Measurements from ENCODE around the gene MAPKAP1.
A peak's percentile ranks its signal among the peaks of the same experiment; 100 is the strongest.

MAPKAP1 gene

GRCh38 chr9:125513303-125513667 is 193.7 kb downstream of the MAPKAP1 start:
- Histone ChIP-seq H3K4me1 (ENCODE audit: control insufficient read depth, low read depth, low read length) (peaks cover 35% of the 10 kb centered on the region), H3K4me3 (ENCODE audit: low read length) (no peak overlapping the region), H3K27ac (ENCODE audit: low read length) (no peak overlapping the region), H3K27me3 (ENCODE audit: control insufficient read depth, insufficient read depth, low read length) (no peaks in the 10 kb centered on the region), H3K36me3 (ENCODE audit: control insufficient read depth, low read depth, low read length) (no peaks in the 10 kb centered on the region), H3K9ac (ENCODE audit: low read length) (no peak overlapping the region), H3K9me3 (ENCODE audit: control insufficient read depth, low read depth, low read length) (no peaks in the 10 kb centered on the region)

- H3K9ac ChIP-seq (ENCODE audit: low read length) = no peak overlapping the region
- H3K9me3 ChIP-seq (ENCODE audit: control insufficient read depth, low read depth, low read length) = no peaks in the 10 kb centered on the region
- no peak overlapping the region for H3K27ac ChIP-seq (ENCODE audit: low read length)
- H3K27me3 ChIP-seq (ENCODE audit: control insufficient read depth, insufficient read depth, low read length) = no peaks in the 10 kb centered on the region
- H3K4me3 ChIP-seq (ENCODE audit: low read length) = no peak overlapping the region
- H3K36me3 ChIP-seq (ENCODE audit: control insufficient read depth, low read depth, low read length) = no peaks in the 10 kb centered on the region
- peaks cover 26% of the 10 kb centered on the region for H3K4me1 ChIP-seq (ENCODE audit: control insufficient read depth, low read depth, low read length)
These were observed 195.0 kb downstream of the MAPKAP1 start for GRCh38 chr9:125511789-125512660.

- H3K4me3 ChIP-seq (ENCODE audit: low read length) = no peak overlapping the region
- H3K36me3 ChIP-seq (ENCODE audit: control insufficient read depth, low read depth, low read length) = no peaks in the 10 kb centered on the region
- no peak overlapping the region for H3K27ac ChIP-seq (ENCODE audit: low read length)
- no peaks in the 10 kb centered on the region for H3K27me3 ChIP-seq (ENCODE audit: control insufficient read depth, insufficient read depth, low read length)
- no peaks in the 10 kb centered on the region for H3K9me3 ChIP-seq (ENCODE audit: control insufficient read depth, low read depth, low read length)
- peaks cover 22% of the 10 kb centered on the region for H3K4me1 ChIP-seq (ENCODE audit: control insufficient read depth, low read depth, low read length)
- H3K9ac ChIP-seq (ENCODE audit: low read length) = no peak overlapping the region
These were observed 196.0 kb downstream of the MAPKAP1 start for GRCh38 chr9:125510980-125511379.

- Histone ChIP-seq H3K9ac (ENCODE audit: low read length) (no peak overlapping the region), H3K4me1 (ENCODE audit: control insufficient read depth, low read depth, low read length) (peaks cover 13% of the 10 kb centered on the region), H3K27me3 (ENCODE audit: control insufficient read depth, insufficient read depth, low read length) (no peaks in the 10 kb centered on the region), H3K36me3 (ENCODE audit: control insufficient read depth, low read depth, low read length) (no peaks in the 10 kb centered on the region), H3K9me3 (ENCODE audit: control insufficient read depth, low read depth, low read length) (no peaks in the 10 kb centered on the region), H3K27ac (ENCODE audit: low read length) (no peak overlapping the region), H3K4me3 (ENCODE audit: low read length) (no peak overlapping the region)
These were observed 197.5 kb downstream of the MAPKAP1 start for GRCh38 chr9:125509476-125509875.

- Histone ChIP-seq H3K9me3 (ENCODE audit: control insufficient read depth, low read depth, low read length) (no peaks in the 10 kb centered on the region), H3K9ac (ENCODE audit: low read length) (no peak overlapping the region), H3K4me1 (ENCODE audit: control insufficient read depth, low read depth, low read length) (peaks cover 13% of the 10 kb centered on the region), H3K36me3 (ENCODE audit: control insufficient read depth, low read depth, low read length) (no peaks in the 10 kb centered on the region), H3K27ac (ENCODE audit: low read length) (no peak overlapping the region), H3K4me3 (ENCODE audit: low read length) (no peak overlapping the region), H3K27me3 (ENCODE audit: control insufficient read depth, insufficient read depth, low read length) (no peaks in the 10 kb centered on the region)
These were observed 198.8 kb downstream of the MAPKAP1 start for GRCh38 chr9:125508249-125508648.

- H3K9ac ChIP-seq (ENCODE audit: low read length) = no peak overlapping the region
- no peaks in the 10 kb centered on the region for H3K27me3 ChIP-seq (ENCODE audit: control insufficient read depth, insufficient read depth, low read length)
- H3K4me3 ChIP-seq (ENCODE audit: low read length) = no peak overlapping the region
- H3K4me1 ChIP-seq (ENCODE audit: control insufficient read depth, low read depth, low read length) = peaks cover 13% of the 10 kb centered on the region
- no peaks in the 10 kb centered on the region for H3K36me3 ChIP-seq (ENCODE audit: control insufficient read depth, low read depth, low read length)
- no peaks in the 10 kb centered on the region for H3K9me3 ChIP-seq (ENCODE audit: control insufficient read depth, low read depth, low read length)
- H3K27ac ChIP-seq (ENCODE audit: low read length) = no peak overlapping the region
These were observed 199.8 kb downstream of the MAPKAP1 start for GRCh38 chr9:125507226-125507625.

- Histone ChIP-seq H3K36me3 (ENCODE audit: control insufficient read depth, low read depth, low read length) (no peaks in the 10 kb centered on the region), H3K4me1 (ENCODE audit: control insufficient read depth, low read depth, low read length) (peaks cover 7% of the 10 kb centered on the region), H3K9me3 (ENCODE audit: control insufficient read depth, low read depth, low read length) (no peaks in the 10 kb centered on the region), H3K4me3 (ENCODE audit: low read length) (no peak overlapping the region), H3K27me3 (ENCODE audit: control insufficient read depth, insufficient read depth, low read length) (no peaks in the 10 kb centered on the region), H3K9ac (ENCODE audit: low read length) (no peak overlapping the region), H3K27ac (ENCODE audit: low read length) (no peak overlapping the region)
These were observed 201.0 kb downstream of the MAPKAP1 start for GRCh38 chr9:125505988-125506438.

- H3K27me3 ChIP-seq (ENCODE audit: control insufficient read depth, insufficient read depth, low read length) = no peaks in the 10 kb centered on the region
- H3K9ac ChIP-seq (ENCODE audit: low read length) = no peak overlapping the region
- H3K27ac ChIP-seq (ENCODE audit: low read length) = no peak overlapping the region
- peaks cover 7% of the 10 kb centered on the region for H3K4me1 ChIP-seq (ENCODE audit: control insufficient read depth, low read depth, low read length)
- no peaks in the 10 kb centered on the region for H3K36me3 ChIP-seq (ENCODE audit: control insufficient read depth, low read depth, low read length)
- no peaks in the 10 kb centered on the region for H3K9me3 ChIP-seq (ENCODE audit: control insufficient read depth, low read depth, low read length)
- no peak overlapping the region for H3K4me3 ChIP-seq (ENCODE audit: low read length)
These were observed 202.4 kb downstream of the MAPKAP1 start for GRCh38 chr9:125504616-125505015.

GRCh38 chr9:125497906-125498305 is 209.1 kb downstream of the MAPKAP1 start:
- no peaks in the 10 kb centered on the region for H3K27me3 ChIP-seq (ENCODE audit: control insufficient read depth, insufficient read depth, low read length)
- H3K9ac ChIP-seq (ENCODE audit: low read length) = no peak overlapping the region
- H3K4me3 ChIP-seq (ENCODE audit: low read length) = no peak overlapping the region
- no peaks in the 10 kb centered on the region for H3K9me3 ChIP-seq (ENCODE audit: control insufficient read depth, low read depth, low read length)
- no peak overlapping the region for H3K27ac ChIP-seq (ENCODE audit: low read length)
- H3K36me3 ChIP-seq (ENCODE audit: control insufficient read depth, low read depth, low read length) = no peaks in the 10 kb centered on the region
- H3K4me1 ChIP-seq (ENCODE audit: control insufficient read depth, low read depth, low read length) = peaks cover 28% of the 10 kb centered on the region

GRCh38 chr9:125497478-125497877 is 209.5 kb downstream of the MAPKAP1 start:
- peaks cover 28% of the 10 kb centered on the region for H3K4me1 ChIP-seq (ENCODE audit: control insufficient read depth, low read depth, low read length)
- no peaks in the 10 kb centered on the region for H3K9me3 ChIP-seq (ENCODE audit: control insufficient read depth, low read depth, low read length)
- H3K4me3 ChIP-seq (ENCODE audit: low read length) = no peak overlapping the region
- H3K36me3 ChIP-seq (ENCODE audit: control insufficient read depth, low read depth, low read length) = no peaks in the 10 kb centered on the region
- no peaks in the 10 kb centered on the region for H3K27me3 ChIP-seq (ENCODE audit: control insufficient read depth, insufficient read depth, low read length)
- H3K27ac ChIP-seq (ENCODE audit: low read length) = no peak overlapping the region
- H3K9ac ChIP-seq (ENCODE audit: low read length) = no peak overlapping the region

GRCh38 chr9:125496313-125496834 is 210.6 kb downstream of the MAPKAP1 start:
- Histone ChIP-seq H3K4me3 (ENCODE audit: low read length) (peak overlapping the region; percentile 1), H3K27ac (ENCODE audit: low read length) (no peak overlapping the region), H3K9ac (ENCODE audit: low read length) (no peak overlapping the region), H3K4me1 (ENCODE audit: control insufficient read depth, low read depth, low read length) (peaks cover 28% of the 10 kb centered on the region), H3K27me3 (ENCODE audit: control insufficient read depth, insufficient read depth, low read length) (no peaks in the 10 kb centered on the region), H3K36me3 (ENCODE audit: control insufficient read depth, low read depth, low read length) (no peaks in the 10 kb centered on the region), H3K9me3 (ENCODE audit: control insufficient read depth, low read depth, low read length) (no peaks in the 10 kb centered on the region)

All from iPS-18a (cell line).